ENCODE data around the gene DYRK2.

GRCh38 chr12:67705394-67706370 lies 57.1 kb downstream of the DYRK2 start:
- TF ChIP-seq CTCF (conservative IDR thresholded peaks at IDR 0.05; ENCODE audit: low read depth, low read length) (no peak), EZH2 (IDR thresholded peaks at IDR 0.05; ENCODE audit: borderline replicate concordance, low read depth, low read length, poor library complexity, severe bottlenecking) (no peak)
